Upper lobe of left lung (tissue), 6 donors: ENCODE data around the gene NEUROG3. TPM values are rescaled to one million over a fixed set of nuclear protein-coding genes. Genes with fewer than 3 reads are reported as not detected.

Experiments
- ATAC-seq, 2 donors: fragments of 200-7000 bp; cut with Tn5 transposase; one replicate each; pipeline ENCODE4 v1.9.1; 2022; ENCODE audit warnings: mild to moderate bottlenecking in 2 of 2, moderate library complexity in 2 of 2; ENCODE audit not compliant: low FRiP score in 2 of 2
- DNase-seq, 2 donors: peaks; one replicate each; pipeline ENCODE4 v3.0.0-alpha.2; 2019 to 2020
- H3K27ac ChIP-seq, 4 donors: fragments of 200-600 bp; sonication (generic); one replicate each; pipeline ENCODE4 v1.5.1; 2016 to 2019
- H3K27me3 ChIP-seq, 4 donors: fragments of 200-600 bp; sonication (generic); one replicate each; pipeline ENCODE4 v1.5.1; 2017 to 2019
- H3K36me3 ChIP-seq, 4 donors: fragments of 200-600 bp; sonication (generic); one replicate each; pipeline ENCODE4 v1.5.1; 2016 to 2019
- H3K4me1 ChIP-seq, 4 donors: fragments of 200-600 bp; sonication (generic); one replicate each; pipeline ENCODE4 v1.5.1; 2018 to 2019
- H3K4me3 ChIP-seq, 4 donors: fragments of 200-600 bp; sonication (generic); one replicate each; pipeline ENCODE4 v1.5.1; 2017 to 2019; ENCODE audit warnings: mild to moderate bottlenecking in 2 of 4, moderate library complexity in 1 of 4
- H3K9me3 ChIP-seq, 4 donors: fragments of 200-600 bp; sonication (generic); one replicate each; pipeline ENCODE4 v1.5.1; 2018 to 2019
- CTCF ChIP-seq, 6 experiments: fragments of 450-650 bp in 4 of 6; fragments of 200-600 bp in 2 of 6; sonication (generic) in 2 of 6; IDR thresholded peaks; one replicate each; pipeline ENCODE4 v1.5.1; 2016 to 2019; ENCODE audit warnings: antibody characterized with exemption in 6 of 6
- EP300 ChIP-seq, 4 donors: sonication (generic); formaldehyde crosslinking; IDR thresholded peaks; one replicate each; pipeline ENCODE4 v1.5.1; 2017; ENCODE audit warnings: antibody characterized with exemption in 4 of 4, control low read depth in 2 of 4
- POLR2A ChIP-seq, 4 donors: fragments of 450-650 bp; IDR thresholded peaks; one replicate each; pipeline ENCODE4 v1.5.1; 2016 to 2017; ENCODE audit warnings: antibody characterized with exemption in 4 of 4, mild to moderate bottlenecking in 2 of 4
- POLR2AphosphoS5 ChIP-seq, 2 donors: sonication (generic); formaldehyde crosslinking; IDR thresholded peaks; one replicate each; pipeline ENCODE4 v1.5.1; 2017; ENCODE audit warnings: antibody characterized with exemption in 2 of 2
- WGBS, 2 donors: methylation state at CpG; one replicate each; pipeline ENCODE4 v1.1.5; 2017 to 2018; 5-methylcytosine and 5-hydroxymethylcytosine counted together
- total RNA-seq, 6 donors: library from RNA; depleted of rRNA in 4 of 6; stranded (reverse); fragments of >200 nt in 4 of 6; gene quantifications; one replicate each; pipeline versions ENCODE4 v1.1.0 to v1.2.1, GENCODE V29; 2016 to 2021
- donor health status: DM: no; HTN: no; CAD: no; lungs with moderate emphysema.
- donor health status: DM: no; HTN: yes; CAD: no; lungs with severe emphysema.

NEUROG3 gene
- total RNA-seq, 6 donors from 2014 or later, result not detected

- 78 to 79% methylated on average over 4 of the region's 4 CpGs for whole genome bisulfite sequencing, 2 donors
- Histone ChIP-seq H3K36me3 (no peaks in the 10 kb centered on the region), H3K9me3 (no peaks in the 10 kb centered on the region), H3K27me3 (no peaks in the 10 kb centered on the region), H3K27ac (no peak overlapping the region), H3K4me1 (no peaks in the 10 kb centered on the region), H3K4me3 (no peak overlapping the region)
- DNase-seq (no peak), ATAC-seq (no peak)
- TF ChIP-seq POLR2AphosphoS5 (IDR thresholded peaks at IDR 0.05) (no peak), CTCF (IDR thresholded peaks at IDR 0.05) (no peak), POLR2A (IDR thresholded peaks at IDR 0.05) (no peak), EP300 (IDR thresholded peaks at IDR 0.05) (no peak)
Measured at GRCh38 chr10:69616358-69616757, 43.1 kb upstream of the NEUROG3 start.

GRCh38 chr10:69614130-69614529 is 40.9 kb upstream of the NEUROG3 start:
- TF ChIP-seq EP300 (IDR thresholded peaks at IDR 0.05) (no peak), POLR2A (IDR thresholded peaks at IDR 0.05) (no peak), CTCF (IDR thresholded peaks at IDR 0.05) (no peak), POLR2AphosphoS5 (IDR thresholded peaks at IDR 0.05) (no peak)

GRCh38 chr10:69612760-69613159 is 39.5 kb upstream of the NEUROG3 start:
- Histone ChIP-seq H3K36me3 (no peaks in the 10 kb centered on the region), H3K4me3 (no peak overlapping the region), H3K27ac (no peak overlapping the region), H3K4me1 (no peaks in the 10 kb centered on the region), H3K27me3 (no peaks in the 10 kb centered on the region), H3K9me3 (peaks cover 0 to 20% (median 5%) of the 10 kb centered on the region in 4 donors)
- no peak for ATAC-seq
- TF ChIP-seq EP300 (IDR thresholded peaks at IDR 0.05) (no peak), CTCF (IDR thresholded peaks at IDR 0.05) (no peak), POLR2AphosphoS5 (IDR thresholded peaks at IDR 0.05) (no peak), POLR2A (IDR thresholded peaks at IDR 0.05) (no peak)
- DNase-seq, result no peak

More at GRCh38 chr10:69614130-69614529, 40.9 kb upstream of the NEUROG3 start:
- WGBS, 2 donors, result 94 to 96% methylated on average over 1 of the region's 1 CpG
- Histone ChIP-seq H3K9me3 (peaks cover 0 to 11% (median 5%) of the 10 kb centered on the region in 4 donors), H3K27me3 (no peaks in the 10 kb centered on the region), H3K4me1 (no peaks in the 10 kb centered on the region), H3K27ac (no peak overlapping the region), H3K4me3 (no peak overlapping the region), H3K36me3 (no peaks in the 10 kb centered on the region)
- DNase-seq (no peak), ATAC-seq (no peak)

GRCh38 chr10:69609077-69609476 is 35.9 kb upstream of the NEUROG3 start:
- no peak for DNase-seq
- no peaks in the 10 kb centered on the region for H3K36me3 ChIP-seq

GRCh38 chr10:69600761-69601330 is 27.6 kb upstream of the NEUROG3 start:
- no peak for DNase-seq
- no peak for ATAC-seq
- 74 to 81% methylated on average over 4 to 5 of the region's 5 CpGs for WGBS, 2 donors

More at GRCh38 chr10:69609077-69609476, 35.9 kb upstream of the NEUROG3 start:
- Histone ChIP-seq H3K4me3 (no peak overlapping the region), H3K9me3 (peaks cover 0 to 20% (median 5%) of the 10 kb centered on the region in 4 donors), H3K27ac (no peak overlapping the region), H3K4me1 (no peaks in the 10 kb centered on the region), H3K27me3 (no peaks in the 10 kb centered on the region)
- 92% methylated on average over 1 of the region's 1 CpG for WGBS, 2 donors
- no peak for ATAC-seq
- no peak for TF ChIP-seq POLR2A (IDR thresholded peaks at IDR 0.05)

More at GRCh38 chr10:69600761-69601330, 27.6 kb upstream of the NEUROG3 start:
- no peak overlapping the region for H3K4me3 ChIP-seq
- no peaks in the 10 kb centered on the region for H3K27me3 ChIP-seq
- TF ChIP-seq EP300 (IDR thresholded peaks at IDR 0.05) (no peak), POLR2A (IDR thresholded peaks at IDR 0.05) (no peak), CTCF (IDR thresholded peaks at IDR 0.05) (no peak), POLR2AphosphoS5 (IDR thresholded peaks at IDR 0.05) (no peak)
- no peaks in the 10 kb centered on the region for H3K36me3 ChIP-seq
- no peaks in the 10 kb centered on the region for H3K9me3 ChIP-seq
- H3K27ac ChIP-seq, result no peak overlapping the region
- no peaks in the 10 kb centered on the region for H3K4me1 ChIP-seq
